A549 treated with Mapracorat at 1 μM for 4 hours (cell line): Measurements from ENCODE around the gene NUAK1. TPM values are rescaled to one million over a fixed set of nuclear protein-coding genes. Genes with fewer than 3 reads are reported as not detected.

Experiments used
- total RNA-seq: library from RNA; stranded (reverse); fragments of 200-300 nt; extraction: Qiagen RNA extraction; gene quantifications from 5 replicates; pipeline ENCODE4 v1.2.3, GENCODE V29; 2022

NUAK1 gene
- 5.7 to 7.1 TPM (median 6.8 TPM) in 5 replicates for total RNA-seq

DNA sequence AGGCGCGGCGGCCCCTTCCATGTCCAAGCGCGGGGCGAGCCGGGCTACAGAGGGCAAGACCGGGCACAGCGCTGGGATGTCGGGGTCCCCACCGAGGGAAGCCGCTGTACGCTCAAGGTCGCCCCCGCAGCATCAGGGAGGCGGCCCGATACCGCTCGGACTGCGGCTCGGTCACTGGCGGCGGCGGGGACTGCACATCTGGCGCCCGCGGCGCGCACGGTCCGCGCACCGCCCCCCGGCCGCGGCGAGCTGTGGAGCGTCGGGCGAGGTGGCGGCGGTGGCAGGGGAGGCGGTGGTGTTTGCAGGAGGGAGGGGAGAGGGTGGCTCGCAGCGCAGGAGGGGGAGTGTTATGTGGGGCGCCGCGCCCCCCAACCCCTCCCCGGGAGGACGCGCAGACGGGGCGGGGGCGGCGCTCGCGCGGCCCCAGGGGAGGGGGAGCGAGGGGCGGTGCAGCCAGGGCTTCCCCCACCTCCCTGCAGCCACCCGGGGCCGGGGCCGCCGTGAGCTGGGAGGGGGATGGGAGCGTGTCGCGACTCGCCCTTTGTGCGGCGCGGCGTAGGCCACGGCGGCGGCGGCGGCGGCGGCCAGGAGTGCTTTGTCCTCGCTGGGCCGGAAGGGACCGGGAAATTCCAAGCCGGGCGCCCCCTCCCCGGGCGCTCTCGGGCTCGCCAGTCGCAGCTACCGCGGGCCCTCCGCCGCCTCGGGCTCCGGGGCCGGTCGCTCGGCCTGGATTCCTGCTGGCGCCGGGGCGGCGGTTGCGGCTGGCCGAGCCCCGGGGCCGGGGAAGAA lies at the start of gene NUAK1:
NUAK1 (minus strand) TSS at position 322 of the 789 bp plus-strand sequence; CDS start at position 21, 301 bp downstream.

Other genes starting within 250 kb of the NUAK1 start
- 73.5 to 84.8 TPM (median 84.0 TPM) in 5 replicates for gene CKAP4, start 109.1 kb upstream of the NUAK1 start, total RNA-seq
- 1.7 to 2.4 TPM (median 2.2 TPM) in 5 replicates for gene TCP11L2, start 163.8 kb upstream of the NUAK1 start, total RNA-seq
- 4.9 to 5.6 TPM (median 5.0 TPM) in 5 replicates for gene POLR3B, start 218.8 kb upstream of the NUAK1 start, total RNA-seq